KOPT-K1 (cell line): ENCODE data around the gene ARID3A.

Source experiments
- H3K27ac ChIP-seq: fragments of 200-600 bp; sonication (generic); 2 replicates; pipeline ENCODE4 v1.5.1; 2016; ENCODE audit warnings: antibody characterized with exemption, mild to moderate bottlenecking, low read depth, low read length; ENCODE audit not compliant: poor library complexity, severe bottlenecking
- H3K36me3 ChIP-seq: fragments of 200-600 bp; sonication (generic); 2 replicates; pipeline ENCODE4 v1.5.1; 2017; ENCODE audit warnings: antibody characterized with exemption, mild to moderate bottlenecking, low read length, moderate library complexity; ENCODE audit not compliant: insufficient read depth
- H3K9me3 ChIP-seq: fragments of 200-600 bp; sonication (generic); 2 replicates; pipeline ENCODE4 v1.5.1; 2017; ENCODE audit warnings: antibody characterized with exemption, low read length, mild to moderate bottlenecking; ENCODE audit not compliant: insufficient read depth, poor library complexity, severe bottlenecking

Gene ARID3A

GRCh38 chr19:928471-929202, 2.8 kb downstream of the ARID3A start:
- H3K9me3 ChIP-seq = no peaks in the 10 kb centered on the region
- H3K27ac ChIP-seq = no peak overlapping the region
- peaks cover 4% of the 10 kb centered on the region; the same call in 1 of the 2 replicates for H3K36me3 ChIP-seq

- Histone ChIP-seq H3K9me3 (no peaks in the 10 kb centered on the region), H3K27ac (no peak overlapping the region), H3K36me3 (peaks cover 4% of the 10 kb centered on the region; the same call in 1 of the 2 replicates)
These were observed 3.5 kb downstream of the ARID3A start for GRCh38 chr19:929203-929890.

- Histone ChIP-seq H3K27ac (no peak overlapping the region), H3K36me3 (peaks cover 4% of the 10 kb centered on the region; the same call in 1 of the 2 replicates), H3K9me3 (no peaks in the 10 kb centered on the region)
These were observed 4.0 kb downstream of the ARID3A start for GRCh38 chr19:929891-930258.

GRCh38 chr19:931860-932647, 6.2 kb downstream of the ARID3A start:
- Histone ChIP-seq H3K36me3 (peaks cover 4% of the 10 kb centered on the region; the same call in 1 of the 2 replicates), H3K27ac (no peak overlapping the region), H3K9me3 (no peaks in the 10 kb centered on the region)

GRCh38 chr19:932648-933552, 7.1 kb downstream of the ARID3A start:
- H3K36me3 ChIP-seq = peaks cover 4% of the 10 kb centered on the region; the same call in 1 of the 2 replicates
- H3K27ac ChIP-seq = no peak overlapping the region
- H3K9me3 ChIP-seq = no peaks in the 10 kb centered on the region

GRCh38 chr19:933553-933882, 7.7 kb downstream of the ARID3A start:
- Histone ChIP-seq H3K27ac (no peak overlapping the region), H3K9me3 (no peaks in the 10 kb centered on the region), H3K36me3 (peaks cover 4% of the 10 kb centered on the region; the same call in 1 of the 2 replicates)

GRCh38 chr19:934197-934840, 8.5 kb downstream of the ARID3A start:
- H3K36me3 ChIP-seq = peaks cover 4% of the 10 kb centered on the region; the same call in 1 of the 2 replicates
- no peaks in the 10 kb centered on the region for H3K9me3 ChIP-seq
- no peak overlapping the region for H3K27ac ChIP-seq

GRCh38 chr19:934865-935479, 9.1 kb downstream of the ARID3A start:
- H3K9me3 ChIP-seq = no peaks in the 10 kb centered on the region
- H3K36me3 ChIP-seq = no peaks in the 10 kb centered on the region
- H3K27ac ChIP-seq = no peak overlapping the region

GRCh38 chr19:936175-936546, 10.3 kb downstream of the ARID3A start:
- Histone ChIP-seq H3K9me3 (no peaks in the 10 kb centered on the region), H3K27ac (no peak overlapping the region), H3K36me3 (no peaks in the 10 kb centered on the region)

GRCh38 chr19:937259-937694, 11.4 kb downstream of the ARID3A start:
- Histone ChIP-seq H3K9me3 (no peaks in the 10 kb centered on the region), H3K27ac (no peak overlapping the region), H3K36me3 (no peaks in the 10 kb centered on the region)

GRCh38 chr19:938233-938923, 12.5 kb downstream of the ARID3A start:
- Histone ChIP-seq H3K9me3 (no peaks in the 10 kb centered on the region), H3K27ac (no peak overlapping the region), H3K36me3 (no peaks in the 10 kb centered on the region)

- Histone ChIP-seq H3K9me3 (no peaks in the 10 kb centered on the region), H3K27ac (no peak overlapping the region), H3K36me3 (no peaks in the 10 kb centered on the region)
These were observed 13.6 kb downstream of the ARID3A start for GRCh38 chr19:939439-939838.

- no peak overlapping the region for H3K27ac ChIP-seq
- no peaks in the 10 kb centered on the region for H3K36me3 ChIP-seq
- H3K9me3 ChIP-seq = no peaks in the 10 kb centered on the region
These were observed 14.1 kb downstream of the ARID3A start for GRCh38 chr19:939922-940321.
